B cell (primary cell): ENCODE measurements around the gene PAM. TPM values are rescaled to one million over a fixed set of nuclear protein-coding genes. Genes with fewer than 3 reads are reported as not detected.
"Not testable (repeated sequence)": the region's sequence is repeated elsewhere in the genome, so short reads cannot be mapped to it uniquely, and the experiment has no call there.

Experiments used
- ATAC-seq: fragments of 200-7000 bp; cut with Tn5 transposase; one replicate; pipeline ENCODE4 v1.10.0; 2021; ENCODE audit warnings: low read depth, mild to moderate bottlenecking, moderate number of reproducible peaks, moderate library complexity
- CTCF ChIA-PET: fragments of 350-600 bp; sonication (Branson Sonifier 250); formaldehyde crosslinking; loops from one replicate; lab custom pipeline; 2021; ENCODE audit warnings: antibody characterized with exemption, inconsistent platforms; lab: Charles Lee
- POLR2A ChIA-PET: fragments of 350-600 bp; sonication (Branson Sonifier 250); formaldehyde crosslinking; loops from one replicate; lab custom pipeline; 2021; ENCODE audit warnings: antibody characterized with exemption; lab: Charles Lee
- DNase-seq: peaks from one replicate; pipeline ENCODE4 v3.0.0; 2013
- H2AFZ ChIP-seq: 2 replicates; pipeline ENCODE4 v1.6.1; 2012; ENCODE audit warnings: mild to moderate bottlenecking, low read depth, low read length; ENCODE audit not compliant: insufficient read depth, poor library complexity, severe bottlenecking
- H3K27ac ChIP-seq, 2 donors: 1 replicate in 1 of 2; 2 replicates in 1 of 2; pipeline ENCODE4 v1.5.1; 2012 to 2013; ENCODE audit warnings: low read length in 2 of 2, mild to moderate bottlenecking in 2 of 2, moderate library complexity in 1 of 2
- H3K27me3 ChIP-seq, 4 experiments: fragments of 200-600 bp in 1 of 4; sonication (generic) in 1 of 4; replicated peaks in 1 of 4; 1 replicate in 2 of 4; 2 replicates in 2 of 4; pipeline versions ENCODE4 v1.6.1 to v1.7.0; 2013 to 2016; ENCODE audit warnings: low read length in 3 of 4, mild to moderate bottlenecking in 2 of 4, mixed read lengths in 1 of 4, moderate library complexity in 1 of 4; ENCODE audit not compliant: insufficient read depth in 4 of 4, control insufficient read depth in 3 of 4; ENCODE audit errors: control extremely low read depth in 1 of 4
- H3K36me3 ChIP-seq, 2 experiments: replicated peaks in 1 of 2; 1 replicate in 1 of 2; 2 replicates in 1 of 2; pipeline versions ENCODE4 v1.6.1 to v1.7.1; 2013; ENCODE audit warnings: low read length in 1 of 2; ENCODE audit not compliant: insufficient read depth in 2 of 2, control insufficient read depth in 1 of 2; ENCODE audit errors: control extremely low read depth in 1 of 2, extremely low read depth in 1 of 2
- H3K4me1 ChIP-seq, 2 donors: fragments of 200-600 bp in 1 of 2; sonication (generic) in 1 of 2; 1 replicate in 1 of 2; 2 replicates in 1 of 2; pipeline versions ENCODE4 v1.5.1 to v1.6.1; 2013 to 2017; ENCODE audit warnings: low read length in 2 of 2; ENCODE audit not compliant: control insufficient read depth in 2 of 2, insufficient read depth in 2 of 2
- H3K4me2 ChIP-seq: replicated peaks from 2 replicates; pipeline ENCODE3; 2012; ENCODE audit warnings: mild to moderate bottlenecking, low read depth, low read length; ENCODE audit not compliant: poor library complexity, severe bottlenecking
- H3K4me3 ChIP-seq, 5 experiments: fragments of 200-600 bp in 1 of 5; sonication (generic) in 1 of 5; 1 replicate in 3 of 5; 2 replicates in 2 of 5; pipeline versions ENCODE4 v1.5.1 to v1.7.0; 2011 to 2016; ENCODE audit warnings: low read length in 4 of 5, mild to moderate bottlenecking in 4 of 5, low read depth in 2 of 5, control low read depth in 1 of 5, moderate library complexity in 1 of 5; ENCODE audit not compliant: insufficient read depth in 1 of 5; ENCODE audit errors: control extremely low read depth in 1 of 5, extremely low read depth in 1 of 5
- H3K79me2 ChIP-seq: fragments of 200-600 bp; sonication (generic); one replicate; pipeline ENCODE4 v1.6.0; 2016; ENCODE audit warnings: low read length; ENCODE audit not compliant: control insufficient read depth, insufficient read depth
- H3K9ac ChIP-seq: fragments of 200-600 bp; sonication (generic); 2 replicates; pipeline ENCODE4 v1.6.1; 2017; ENCODE audit warnings: mild to moderate bottlenecking, low read length, moderate library complexity
- H3K9me3 ChIP-seq, 3 donors: one replicate each; pipeline versions ENCODE4 v1.6.1 to v1.7.1; 2013; ENCODE audit warnings: low read length in 2 of 3; ENCODE audit not compliant: control insufficient read depth in 2 of 3, insufficient read depth in 1 of 3; ENCODE audit errors: control extremely low read depth in 1 of 3
- H4K20me1 ChIP-seq: 2 replicates; pipeline ENCODE4 v1.6.0; 2012; ENCODE audit warnings: mild to moderate bottlenecking, low read length; ENCODE audit not compliant: insufficient read depth, control insufficient read depth, poor library complexity, severe bottlenecking
- H3K27ac Mint-ChIP-seq: one replicate; pipeline ENCODE4 v1.8.0; 2021; ENCODE audit warnings: mixed read lengths
- H3K27me3 Mint-ChIP-seq: one replicate; pipeline ENCODE4 v1.8.0; 2021; ENCODE audit warnings: mixed read lengths
- H3K4me1 Mint-ChIP-seq: one replicate; pipeline ENCODE4 v1.8.0; 2021; ENCODE audit warnings: mixed read lengths
- H3K4me3 Mint-ChIP-seq: one replicate; pipeline ENCODE4 v1.8.0; 2021; ENCODE audit warnings: mixed read lengths
- H3K9me3 Mint-ChIP-seq: one replicate; pipeline ENCODE4 v1.8.0; 2022; ENCODE audit warnings: mixed read lengths; ENCODE audit not compliant: insufficient read depth
- CTCF ChIP-seq: fragments of 200-600 bp; IDR thresholded peaks from one replicate; pipeline ENCODE4 v1.8.0; 2022; ENCODE audit warnings: antibody characterized with exemption, mild to moderate bottlenecking
- EZH2 ChIP-seq: IDR thresholded peaks from 2 replicates; pipeline ENCODE4 v1.6.1; 2012; ENCODE audit warnings: borderline replicate concordance, low read depth, mild to moderate bottlenecking, moderate library complexity, low read length; ENCODE audit not compliant: insufficient read depth, poor library complexity, severe bottlenecking
- WGBS: methylation state at CpG from one replicate; pipeline ENCODE4 v1.1.5; 2013; ENCODE audit warnings: missing lambda C conversion rate; ENCODE audit not compliant: insufficient coverage; 5-methylcytosine and 5-hydroxymethylcytosine counted together
- intact Hi-C: fragments of 100-400 bp; cut with micrococcal nuclease; formaldehyde crosslinking; loops from one replicate; pipeline ENCODE4 v1.10.0; 2022
- polyA plus RNA-seq: library from polyadenylated mRNA; depleted of rRNA; stranded (reverse); fragments of >200 nt; gene quantifications from 2 replicates; pipeline ENCODE4 v1.2.3, GENCODE V29; 2012
- total RNA-seq, 2 donors: library from RNA; stranded (reverse); fragments of 120-200 nt in 1 of 2; gene quantifications; 1 replicate in 1 of 2; 2 replicates in 1 of 2; pipeline versions ENCODE4 v1.2.3 to v1.2.4, GENCODE V29; 2013 to 2022

The PAM gene
- total and polyA plus RNA-seq, 2 donors (not counting 1 experiment from before 2014, with no cell fraction given): 1.00 to 34.8 TPM

GRCh38 chr5:103066326-103066725 is 311.2 kb downstream of the PAM start:
- ChIA-PET POLR2A (no interaction called here), CTCF (no interaction called here)
- no peak overlapping the region for H3K4me3 Mint-ChIP-seq
- H3K4me1 Mint-ChIP-seq: no peaks in the 10 kb centered on the region
- TF ChIP-seq EZH2 (no peak), CTCF (no peak)
- no peak overlapping the region for H3K27ac ChIP-seq
- DNase-seq (no peak), ATAC-seq (no peak)
- H3K4me3 ChIP-seq: no peak overlapping the region
- H4K20me1 ChIP-seq: no peaks in the 10 kb centered on the region
- H3K27me3 Mint-ChIP-seq: peaks cover under 1% of the 10 kb centered on the region
- no peak overlapping the region for H3K9ac ChIP-seq
- no peaks in the 10 kb centered on the region for H3K4me1 ChIP-seq
- H3K27me3 ChIP-seq: no peaks in the 10 kb centered on the region
- no peak overlapping the region for H2AFZ ChIP-seq
- no CpG with 5 or more reads among the region's 1 CpG for WGBS
- H3K4me2 ChIP-seq: no peak overlapping the region
- intact Hi-C loops: no loop called here
- H3K79me2 ChIP-seq: no peaks in the 10 kb centered on the region
- H3K9me3 Mint-ChIP-seq: no peaks in the 10 kb centered on the region
- H3K36me3 ChIP-seq: no peaks in the 10 kb centered on the region
- no peak overlapping the region for H3K27ac Mint-ChIP-seq
- no peaks in the 10 kb centered on the region for H3K9me3 ChIP-seq

GRCh38 chr5:103073500-103073899 is 318.4 kb downstream of the PAM start:
- DNase-seq, POLR2A ChIA-PET, ATAC-seq, H3K27me3 Mint-ChIP-seq, intact Hi-C loops, H3K4me1 ChIP-seq, H3K27ac ChIP-seq, H3K27me3 ChIP-seq, CTCF ChIA-PET, H3K9ac ChIP-seq, H3K4me1 Mint-ChIP-seq, H4K20me1 ChIP-seq, H2AFZ ChIP-seq, H3K4me2 ChIP-seq, H3K4me3 Mint-ChIP-seq, H3K36me3 ChIP-seq, H3K4me3 ChIP-seq, H3K27ac Mint-ChIP-seq, H3K79me2 ChIP-seq: not testable (repeated sequence)
- WGBS: 77% methylated on average over 2 of the region's 4 CpGs
- peaks cover 25% of the 10 kb centered on the region for H3K9me3 Mint-ChIP-seq
- peaks cover 2 to 26% (median 9%) of the 10 kb centered on the region in 3 donors for H3K9me3 ChIP-seq
